Measurements from ENCODE around the gene CDO1. TPM values are rescaled to one million over a fixed set of nuclear protein-coding genes. Genes with fewer than 3 reads are reported as not detected.

CDO1 gene
- total and polyA plus RNA-seq, 2 of the 8 experiments (the other 6 are each of a cell fraction or from before 2014, with no cell fraction given) = 26.1 to 29.5 TPM

GRCh38 chr5:115767424-115767823, 49.0 kb downstream of the CDO1 start:
- Histone ChIP-seq H3K36me3 (ENCODE audit: control insufficient read depth in 2 of 4, insufficient read depth in 4 of 4, low read length in 3 of 4) (no peaks in the 10 kb centered on the region), H3K9ac (replicated peaks in 1 of 4; ENCODE audit: extremely low read depth in 1 of 4, low read depth in 3 of 4, low read length in 3 of 4) (no peak overlapping the region), H3K23me2 (ENCODE audit: low read depth, low read length) (no peaks in the 10 kb centered on the region), H3K14ac (ENCODE audit: insufficient read length) (no peak overlapping the region), H2BK120ac (replicated peaks; ENCODE audit: low read depth, low read length) (no peak overlapping the region), H3K4me1 (replicated peaks in 1 of 4; ENCODE audit: control insufficient read depth in 3 of 4, insufficient read depth in 4 of 4, low read length in 3 of 4) (no peaks in the 10 kb centered on the region), H2BK20ac (ENCODE audit: low read length) (no peak overlapping the region), H3K79me1 (ENCODE audit: low read depth, low read length) (no peaks in the 10 kb centered on the region), H3K79me2 (ENCODE audit: control insufficient read depth in 1 of 2, insufficient read depth in 2 of 2, low read length in 2 of 2) (no peaks in the 10 kb centered on the region), H2BK12ac (ENCODE audit: low read depth, low read length) (no peak overlapping the region), H4K8ac (ENCODE audit: extremely low read depth, insufficient read depth, low read length) (no peak overlapping the region), H3K27me3 (replicated peaks in 1 of 4; ENCODE audit: control insufficient read depth in 3 of 4, extremely low read depth in 1 of 4, insufficient read depth in 3 of 4, low read length in 3 of 4) (peaks cover 0 to 1% (median 0%) of the 10 kb centered on the region in 4 experiments; a peak in 1 of 7 replicates), H3K4me2 (ENCODE audit: insufficient read depth in 1 of 2, low read depth in 2 of 2, low read length in 2 of 2) (no peak overlapping the region), H3K18ac (ENCODE audit: extremely low read depth, low read length) (no peak overlapping the region), H3K56ac (replicated peaks; ENCODE audit: insufficient read length, low read depth, low read length) (no peak overlapping the region), H3K23ac (ENCODE audit: insufficient read length) (no peak overlapping the region), H3K4ac (replicated peaks; ENCODE audit: insufficient read length, low read depth, low read length) (no peak overlapping the region), H4K20me1 (replicated peaks in 1 of 2; ENCODE audit: control insufficient read depth in 1 of 2, insufficient read depth in 2 of 2, low read length in 2 of 2) (no peaks in the 10 kb centered on the region), H4K91ac (replicated peaks; ENCODE audit: insufficient read length, low read length) (no peak overlapping the region), H2AFZ (ENCODE audit: low read length) (no peak overlapping the region), H2BK5ac (ENCODE audit: low read depth, low read length) (no peak overlapping the region), H4K5ac (ENCODE audit: insufficient read length, low read depth, low read length) (no peak overlapping the region), H3K9me3 (ENCODE audit: insufficient read depth in 2 of 2, low read depth in 1 of 2, low read length in 1 of 2) (peaks cover under 1 to 5% of the 10 kb centered on the region in 2 experiments; a peak in 2 of 4 replicates), H3K27ac (ENCODE audit: low read depth, low read length) (no peak overlapping the region), H2AK5ac (ENCODE audit: low read depth, low read length) (no peak overlapping the region), H2BK15ac (ENCODE audit: low read length) (no peak overlapping the region), H3K4me3 (ENCODE audit: extremely low read depth in 1 of 4, insufficient read depth in 2 of 4, low read depth in 3 of 4, low read length in 4 of 4) (no peak overlapping the region)
- ChIA-PET POLR2A (ENCODE audit: partially characterized antibody) (no interaction called here), CTCF (ENCODE audit: partially characterized antibody) (interaction anchor here (2.4 kb wide), 1 partner anchor 137 kb away, joined by 5 read pairs; no protein-coding TSS in a partner anchor)
- FAIRE-seq = no peak
- no peak for DNase-seq (ENCODE audit: low read depth in 1 of 2, low spot score in 2 of 2)
- TF ChIP-seq RAD21 (IDR thresholded peaks at IDR 0.05 in 1 of 2, conservative IDR thresholded peaks at IDR 0.05 in 1 of 2; ENCODE audit: low read depth in 2 of 2, low read length in 2 of 2) (no peak), GTF2F1 (IDR thresholded peaks at IDR 0.05; ENCODE audit: borderline replicate concordance, low read depth, low read length) (no peak), POLR2AphosphoS5 (IDR thresholded peaks at IDR 0.05; ENCODE audit: low read depth, low read length) (no peak), RNF2 (IDR thresholded peaks at IDR 0.05; ENCODE audit: borderline replicate concordance, low read depth, low read length, missing control alignments, poor library complexity, severe bottlenecking) (no peak), ATF3 (IDR thresholded peaks at IDR 0.05; ENCODE audit: insufficient read depth, low read depth, low read length) (no peak), TEAD4 (IDR thresholded peaks at IDR 0.05; ENCODE audit: low read depth, low read length) (no peak)
- TF ChIP-seq, protein P1, sequence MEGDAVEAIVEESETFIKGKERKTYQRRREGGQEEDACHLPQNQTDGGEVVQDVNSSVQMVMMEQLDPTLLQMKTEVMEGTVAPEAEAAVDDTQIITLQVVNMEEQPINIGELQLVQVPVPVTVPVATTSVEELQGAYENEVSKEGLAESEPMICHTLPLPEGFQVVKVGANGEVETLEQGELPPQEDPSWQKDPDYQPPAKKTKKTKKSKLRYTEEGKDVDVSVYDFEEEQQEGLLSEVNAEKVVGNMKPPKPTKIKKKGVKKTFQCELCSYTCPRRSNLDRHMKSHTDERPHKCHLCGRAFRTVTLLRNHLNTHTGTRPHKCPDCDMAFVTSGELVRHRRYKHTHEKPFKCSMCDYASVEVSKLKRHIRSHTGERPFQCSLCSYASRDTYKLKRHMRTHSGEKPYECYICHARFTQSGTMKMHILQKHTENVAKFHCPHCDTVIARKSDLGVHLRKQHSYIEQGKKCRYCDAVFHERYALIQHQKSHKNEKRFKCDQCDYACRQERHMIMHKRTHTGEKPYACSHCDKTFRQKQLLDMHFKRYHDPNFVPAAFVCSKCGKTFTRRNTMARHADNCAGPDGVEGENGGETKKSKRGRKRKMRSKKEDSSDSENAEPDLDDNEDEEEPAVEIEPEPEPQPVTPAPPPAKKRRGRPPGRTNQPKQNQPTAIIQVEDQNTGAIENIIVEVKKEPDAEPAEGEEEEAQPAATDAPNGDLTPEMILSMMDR (IDR thresholded peaks at IDR 0.05; ENCODE audit: control extremely low read depth in 1 of 3, insufficient read depth in 1 of 3, low read depth in 1 of 3, low read length in 3 of 3) = no peak
- 88% methylated on average over 3 of the region's 3 CpGs; no CpG with 5 or more reads in 1 of the 2 experiments for WGBS, 2 experiments (ENCODE audit: extremely low coverage in 1 of 2, insufficient coverage in 1 of 2, insufficient read length in 1 of 2, insufficient replicate concordance in 2 of 2, low coverage in 1 of 2, low lambda C conversion rate in 2 of 2, missing lambda C conversion rate in 1 of 2)
